Endothelial cell (in vitro differentiated cells): ENCODE data around the gene WDR43. TPM values are rescaled to one million over a fixed set of nuclear protein-coding genes. Genes with fewer than 3 reads are reported as not detected.
A peak's percentile ranks its signal among the peaks of the same experiment; 100 is the strongest.

Experiments
- DNase-seq: peaks from one replicate; pipeline ENCODE4 v3.0.0; 2021; ENCODE audit warnings: low spot score
- H3K27ac Mint-ChIP-seq: one replicate; pipeline ENCODE4 v1.8.0; 2021; ENCODE audit warnings: mixed read lengths, inconsistent platforms; ENCODE audit not compliant: unreplicated experiment
- H3K27me3 Mint-ChIP-seq: one replicate; pipeline ENCODE4 v1.8.0; 2021; ENCODE audit warnings: mild to moderate bottlenecking, moderate library complexity, mixed read lengths, inconsistent platforms; ENCODE audit not compliant: unreplicated experiment
- H3K36me3 Mint-ChIP-seq: one replicate; pipeline ENCODE4 v1.8.0; 2021; ENCODE audit warnings: mild to moderate bottlenecking, low read depth, mixed read lengths, inconsistent platforms; ENCODE audit not compliant: unreplicated experiment
- H3K4me1 Mint-ChIP-seq: one replicate; pipeline ENCODE4 v1.8.0; 2021; ENCODE audit warnings: mild to moderate bottlenecking, mixed read lengths, inconsistent platforms; ENCODE audit not compliant: unreplicated experiment
- H3K4me3 Mint-ChIP-seq: one replicate; pipeline ENCODE4 v1.8.0; 2021; ENCODE audit warnings: mild to moderate bottlenecking, mixed read lengths, inconsistent platforms; ENCODE audit not compliant: unreplicated experiment
- H3K9me3 Mint-ChIP-seq: one replicate; pipeline ENCODE4 v1.8.0; 2021; ENCODE audit warnings: mixed read lengths, inconsistent platforms; ENCODE audit not compliant: unreplicated experiment
- total RNA-seq: library from RNA; stranded (reverse); fragmentation: NEBNext Ultra II Directional; extraction: Animal tissue kit (Norgen Biotek cat#: 25700); gene quantifications from one replicate; pipeline ENCODE4 v1.2.1, GENCODE V29; 2021; ENCODE audit not compliant: unreplicated experiment
- TF ChIP-seq, protein P1 (sequence below): fragments of 200-600 bp; sonication (generic); IDR thresholded peaks from one replicate; pipeline ENCODE4 v1.5.0; 2021; ENCODE audit warnings: antibody characterized with exemption; ENCODE audit not compliant: unreplicated experiment

WDR43 gene
- total RNA-seq, 1 donor from 2014 or later: 33.5 TPM

DNA sequence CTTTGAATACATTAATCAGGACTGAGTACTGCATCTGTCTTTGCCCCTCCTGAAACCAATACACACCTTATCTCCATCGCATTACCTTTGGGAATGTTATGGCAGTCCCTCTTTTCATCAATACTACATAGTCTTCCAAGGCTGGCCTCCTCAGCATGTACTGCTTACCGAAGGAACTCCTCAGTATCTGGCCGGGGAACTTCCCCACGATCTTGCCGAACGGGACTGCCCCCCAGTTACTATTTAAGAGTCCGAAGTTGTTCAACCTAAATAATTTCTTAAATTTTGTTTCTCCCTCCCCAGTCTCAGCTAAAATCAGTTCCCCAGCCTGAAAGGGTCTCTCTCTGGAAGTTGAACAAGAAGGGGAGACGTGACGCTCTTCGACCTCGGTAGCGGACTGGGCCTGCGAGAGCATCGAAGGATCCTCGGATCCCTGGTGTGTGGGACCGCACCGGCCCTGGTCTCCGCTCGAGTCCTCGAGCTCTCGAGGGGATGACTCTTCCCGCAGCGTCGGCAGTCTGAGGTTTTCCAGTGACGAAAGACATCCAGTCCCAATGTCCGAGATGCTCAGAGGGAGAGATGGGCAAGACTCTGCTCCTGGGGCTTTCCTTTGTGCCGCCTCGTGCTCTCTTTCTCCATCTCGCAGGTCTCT is 24.8 kb upstream of the WDR43 start:
- no peaks in the 10 kb centered on the region for H3K9me3 Mint-ChIP-seq
- H3K4me1 Mint-ChIP-seq: peaks cover 14% of the 10 kb centered on the region
- H3K4me3 Mint-ChIP-seq: peak overlapping the region; percentile 99
- TF ChIP-seq, protein P1, sequence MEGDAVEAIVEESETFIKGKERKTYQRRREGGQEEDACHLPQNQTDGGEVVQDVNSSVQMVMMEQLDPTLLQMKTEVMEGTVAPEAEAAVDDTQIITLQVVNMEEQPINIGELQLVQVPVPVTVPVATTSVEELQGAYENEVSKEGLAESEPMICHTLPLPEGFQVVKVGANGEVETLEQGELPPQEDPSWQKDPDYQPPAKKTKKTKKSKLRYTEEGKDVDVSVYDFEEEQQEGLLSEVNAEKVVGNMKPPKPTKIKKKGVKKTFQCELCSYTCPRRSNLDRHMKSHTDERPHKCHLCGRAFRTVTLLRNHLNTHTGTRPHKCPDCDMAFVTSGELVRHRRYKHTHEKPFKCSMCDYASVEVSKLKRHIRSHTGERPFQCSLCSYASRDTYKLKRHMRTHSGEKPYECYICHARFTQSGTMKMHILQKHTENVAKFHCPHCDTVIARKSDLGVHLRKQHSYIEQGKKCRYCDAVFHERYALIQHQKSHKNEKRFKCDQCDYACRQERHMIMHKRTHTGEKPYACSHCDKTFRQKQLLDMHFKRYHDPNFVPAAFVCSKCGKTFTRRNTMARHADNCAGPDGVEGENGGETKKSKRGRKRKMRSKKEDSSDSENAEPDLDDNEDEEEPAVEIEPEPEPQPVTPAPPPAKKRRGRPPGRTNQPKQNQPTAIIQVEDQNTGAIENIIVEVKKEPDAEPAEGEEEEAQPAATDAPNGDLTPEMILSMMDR: no peak
- H3K27ac Mint-ChIP-seq: peak overlapping the region; percentile 88
- no peaks in the 10 kb centered on the region for H3K36me3 Mint-ChIP-seq
- no peak for DNase-seq
- H3K27me3 Mint-ChIP-seq: peaks cover 4% of the 10 kb centered on the region

DNA sequence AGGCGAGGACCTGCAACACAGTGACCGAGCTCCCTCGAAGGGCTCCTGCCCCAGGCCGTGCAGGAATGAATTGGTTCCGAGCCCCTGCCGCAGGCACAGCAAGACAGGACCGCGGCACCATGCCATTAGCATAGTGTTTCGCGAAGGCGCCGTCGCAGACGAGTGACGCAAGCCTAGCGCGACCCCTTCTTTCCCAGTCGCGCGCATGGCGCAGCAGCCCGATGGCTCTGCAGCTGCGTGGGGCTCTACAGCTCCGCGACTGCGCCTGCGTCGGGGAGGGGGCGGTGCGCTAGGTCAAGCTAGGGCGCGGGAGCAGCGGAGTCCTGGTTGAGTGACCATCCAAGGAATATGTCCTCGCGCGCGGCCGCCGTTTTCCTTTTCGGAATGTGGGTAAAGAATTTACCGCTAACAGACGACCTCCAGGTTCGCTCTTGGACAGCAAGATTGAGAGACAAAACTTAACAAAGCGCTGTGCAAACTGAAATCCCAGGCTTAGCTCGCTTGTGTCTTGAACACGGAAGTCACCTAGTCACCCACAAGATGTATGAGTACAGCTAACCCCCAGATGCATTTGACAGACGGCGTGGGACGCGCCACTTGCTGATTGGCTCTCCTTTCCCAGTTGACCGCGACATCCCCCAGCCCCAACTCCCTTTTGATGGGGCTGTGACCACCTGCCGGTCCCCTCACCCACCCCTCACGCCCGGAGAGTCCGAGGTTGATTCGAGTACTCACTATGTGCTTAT is 24.1 kb upstream of the WDR43 start, which contains the start of gene TRMT61B:
Gene TRMT61B, minus strand, starts transcription at position 164 of the 746 bp plus-strand sequence. Its CDS starts 32 bp downstream, at position 132.
- Mint-ChIP-seq H3K4me1 (peaks cover 14% of the 10 kb centered on the region), H3K4me3 (peak within 1 kb of the TSS; percentile 99), H3K27me3 (peaks cover 4% of the 10 kb centered on the region), H3K27ac (peak within 1 kb of the TSS; percentile 88), H3K9me3 (no peaks in the 10 kb centered on the region), H3K36me3 (no peaks in the 10 kb centered on the region)
- DNase-seq: peak; percentile 98
- TF ChIP-seq, protein P1: no peak

DNA sequence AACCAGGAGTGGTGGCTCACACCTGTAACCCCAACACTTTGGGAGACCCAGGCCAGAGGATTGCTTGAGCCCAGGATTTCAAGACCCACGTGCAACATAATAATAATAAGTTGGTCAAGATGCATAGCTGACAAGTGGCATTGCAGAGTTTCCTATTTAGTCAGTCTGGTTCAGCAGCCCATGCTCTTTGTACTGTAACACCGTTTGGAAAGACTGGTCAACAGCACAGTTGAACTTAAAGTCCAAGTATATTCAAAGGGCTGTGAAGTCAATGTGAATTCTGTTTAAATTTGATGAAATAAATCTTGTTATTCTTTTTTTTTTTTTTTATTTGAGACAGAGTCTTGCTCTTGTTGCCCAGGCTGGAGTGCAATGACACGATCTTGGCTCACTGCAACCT is 22.8 kb upstream of the WDR43 start:
- Mint-ChIP-seq H3K9me3 (no peaks in the 10 kb centered on the region), H3K27ac (no peak overlapping the region), H3K4me1 (peaks cover 14% of the 10 kb centered on the region), H3K36me3 (no peaks in the 10 kb centered on the region), H3K27me3 (peaks cover 4% of the 10 kb centered on the region), H3K4me3 (no peak overlapping the region)
- TF ChIP-seq, protein P1: no peak
- no peak for DNase-seq

DNA sequence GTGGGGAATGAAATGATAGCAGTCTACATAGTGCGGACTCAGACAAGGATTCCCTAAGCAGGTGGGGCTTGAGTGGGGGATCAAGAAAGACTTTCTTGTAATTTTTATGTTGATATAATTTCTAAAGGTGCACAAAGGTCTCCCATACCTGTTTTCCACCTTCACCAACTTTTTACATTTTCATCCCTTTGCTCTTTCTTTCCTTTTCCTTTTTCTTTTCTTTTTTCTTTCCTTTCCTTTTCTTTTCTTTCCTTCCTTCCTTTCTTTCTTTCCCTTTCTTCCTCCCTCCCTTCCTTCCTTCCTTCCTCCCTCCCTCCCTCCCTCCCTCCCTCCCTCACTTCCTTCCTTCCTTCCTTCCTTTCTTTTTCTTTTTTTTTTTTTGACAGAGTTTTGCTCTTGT is 14.3 kb upstream of the WDR43 start:
- Mint-ChIP-seq H3K27me3 (no peaks in the 10 kb centered on the region), H3K27ac (no peak overlapping the region), H3K4me3 (no peak overlapping the region), H3K4me1 (no peaks in the 10 kb centered on the region), H3K9me3 (no peaks in the 10 kb centered on the region), H3K36me3 (no peaks in the 10 kb centered on the region)
- no peak for DNase-seq
- TF ChIP-seq, protein P1: no peak

DNA sequence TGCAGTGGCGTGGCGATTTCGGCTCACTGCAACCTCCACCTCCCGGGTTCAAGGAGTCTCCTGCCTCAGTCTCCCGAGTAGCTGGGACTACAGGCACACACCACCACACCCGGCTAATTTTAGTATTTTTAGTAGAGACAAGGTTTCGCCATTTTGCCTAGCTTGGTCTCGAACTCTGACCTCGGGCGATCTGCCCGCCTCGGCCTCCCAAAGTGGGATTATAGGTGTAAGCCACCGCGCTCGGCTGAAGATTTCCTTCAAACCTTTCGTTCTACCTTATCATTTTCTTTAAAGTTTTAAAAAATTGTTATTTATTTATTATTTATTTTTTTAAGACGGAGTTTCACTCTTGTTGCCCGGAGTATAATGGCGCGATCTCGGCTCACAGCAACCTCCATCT is 979 bp upstream of the WDR43 start:
- Mint-ChIP-seq H3K4me3 (no peak overlapping the region), H3K36me3 (peaks cover 3% of the 10 kb centered on the region), H3K27ac (no peak overlapping the region), H3K27me3 (peaks cover 3% of the 10 kb centered on the region), H3K4me1 (peaks cover 7% of the 10 kb centered on the region), H3K9me3 (no peaks in the 10 kb centered on the region)
- TF ChIP-seq, protein P1: no peak
- no peak for DNase-seq
